GM12878 (cell line): ENCODE results near the gene RUNDC1. TPM values are rescaled to one million over a fixed set of nuclear protein-coding genes. Genes with fewer than 3 reads are reported as not detected.

Experiments
- ATAC-seq: fragments of 200-7000 bp; cut with Tn5 transposase; 3 replicates; pipeline ENCODE4 v1.9.1; 2020; ENCODE audit warnings: mild to moderate bottlenecking, moderate library complexity
- BruUV-seq: library from RNA; stranded (reverse); fragments of 400-500 nt; replicated peaks from 2 replicates; lab custom pipeline; 2021; lab: Mats Ljungman, UMichigan
- CTCF ChIA-PET: fragments of 300-600 bp; sonication (Branson Sonifier 250); formaldehyde crosslinking; extraction: SDS; loops from one replicate; lab custom pipeline; 2021; ENCODE audit warnings: inconsistent platforms; lab: Yijun Ruan, JAX
- POLR2A ChIA-PET: fragments of 350-600 bp; formaldehyde crosslinking; extraction: SDS; loops from one replicate; lab custom pipeline; 2021; ENCODE audit warnings: inconsistent platforms; lab: Charles Lee
- RAD21 ChIA-PET: fragments of 300-600 bp; sonication (Branson Sonifier 250); formaldehyde crosslinking; loops from one replicate; lab custom pipeline; 2023; ENCODE audit warnings: antibody characterized with exemption; ENCODE audit not compliant: unreplicated experiment; lab: Charles Lee
- SMC1A ChIA-PET: fragments of 300-600 bp; sonication (Branson Sonifier 250); formaldehyde crosslinking; loops from one replicate; lab custom pipeline; 2023; ENCODE audit not compliant: unreplicated experiment, uncharacterized antibody; lab: Charles Lee
- DNase-seq: peaks from one replicate; pipeline ENCODE4 v3.0.0-alpha.2; 2011; ENCODE audit warnings: low read depth, low spot score
- FAIRE-seq: peaks from 3 replicates; lab custom pipeline; 2011; peaks lifted over from hg19 to GRCh38; lab: Jason Lieb, UNC
- H2AFZ ChIP-seq: 2 replicates; pipeline ENCODE4 v1.6.0; 2011; ENCODE audit warnings: low read depth, low read length, control low read depth; ENCODE audit not compliant: control insufficient read depth
- H3K27ac ChIP-seq: 2 replicates; pipeline ENCODE4 v1.5.1; 2011; ENCODE audit warnings: control low read depth; ENCODE audit not compliant: control insufficient read depth, insufficient read depth
- H3K27me3 ChIP-seq, 2 experiments: replicated peaks in 1 of 2; 2 replicates each; pipeline versions ENCODE4 v1.6.0 to v1.6.1; 2011; ENCODE audit warnings: low read length in 1 of 2; ENCODE audit not compliant: control insufficient read depth in 2 of 2, insufficient read depth in 2 of 2
- H3K36me3 ChIP-seq, 2 experiments: 2 replicates each; pipeline ENCODE4 v1.5.1; 2011; ENCODE audit warnings: low read length in 1 of 2; ENCODE audit not compliant: control insufficient read depth in 2 of 2, insufficient read depth in 2 of 2
- H3K4me1 ChIP-seq: 2 replicates; pipeline ENCODE4 v1.6.1; 2011; ENCODE audit warnings: mild to moderate bottlenecking, low read length, moderate library complexity, mixed read lengths; ENCODE audit not compliant: control insufficient read depth, insufficient read depth
- H3K4me2 ChIP-seq: 2 replicates; pipeline ENCODE4 v1.6.0; 2011; ENCODE audit warnings: control low read depth; ENCODE audit not compliant: control insufficient read depth, insufficient read depth
- H3K4me3 ChIP-seq: fragments of 200-600 bp; sonication (generic); 2 replicates; pipeline ENCODE4 v1.5.1; 2016
- H3K79me2 ChIP-seq: 2 replicates; pipeline ENCODE4 v1.6.0; 2011; ENCODE audit warnings: low read length; ENCODE audit not compliant: control insufficient read depth, insufficient read depth
- H3K9ac ChIP-seq: 2 replicates; pipeline ENCODE4 v1.8.0; 2011; ENCODE audit warnings: low read length, control low read depth, mixed read lengths; ENCODE audit not compliant: control insufficient read depth, insufficient read depth
- H3K9me3 ChIP-seq: replicated peaks from 3 replicates; pipeline ENCODE4 v1.5.1; 2011; ENCODE audit warnings: mild to moderate bottlenecking, low read length; ENCODE audit not compliant: control insufficient read depth, insufficient read depth
- H4K20me1 ChIP-seq: 2 replicates; pipeline ENCODE4 v1.6.0; 2011; ENCODE audit not compliant: control insufficient read depth, insufficient read depth
- HDAC6 ChIP-seq: fragments of 200-600 bp; sonication (generic); IDR thresholded peaks from one replicate; pipeline ENCODE4 v1.8.0; 2017; ENCODE audit warnings: antibody characterized with exemption; ENCODE audit not compliant: unreplicated experiment
- JUND ChIP-seq: IDR thresholded peaks from 2 replicates; pipeline ENCODE4 v1.6.1; 2012; ENCODE audit warnings: low read depth, mild to moderate bottlenecking, low read length, improper control_type of control experiment, moderate library complexity
- MEF2A ChIP-seq: IDR thresholded peaks from 2 replicates; pipeline ENCODE4 v1.6.1; 2011; ENCODE audit warnings: low read depth, mild to moderate bottlenecking, low read length, moderate library complexity; ENCODE audit not compliant: insufficient read depth
- MTA3 ChIP-seq: IDR thresholded peaks from 2 replicates; pipeline ENCODE4 v1.6.1; 2012; ENCODE audit warnings: low read length, inconsistent platforms, borderline replicate concordance
- MYC ChIP-seq: IDR thresholded peaks from 2 replicates; pipeline ENCODE4 v1.6.1; 2011; ENCODE audit warnings: mild to moderate bottlenecking, low read length, moderate library complexity, inconsistent platforms; ENCODE audit not compliant: insufficient read depth, insufficient replicate concordance, insufficient read length, severe bottlenecking
- PAX8 ChIP-seq: fragments of 450-650 bp; IDR thresholded peaks from 2 replicates; pipeline ENCODE4 v1.6.1; 2017; ENCODE audit warnings: mild to moderate bottlenecking, moderate library complexity
- RB1 ChIP-seq: fragments of 450-650 bp; formaldehyde crosslinking; IDR thresholded peaks from 2 replicates; pipeline ENCODE4 v1.6.1; 2017; ENCODE audit warnings: mild to moderate bottlenecking, borderline replicate concordance
- RELA ChIP-seq: fragments of 450-650 bp; IDR thresholded peaks from 2 replicates; pipeline ENCODE4 v1.8.0; 2014; ENCODE audit warnings: borderline replicate concordance; ENCODE audit not compliant: partially characterized antibody
- SUZ12 ChIP-seq: fragments of 200-600 bp; sonication (generic); IDR thresholded peaks from one replicate; pipeline ENCODE4 v1.6.1; 2018; ENCODE audit warnings: antibody characterized with exemption, mild to moderate bottlenecking; ENCODE audit not compliant: unreplicated experiment
- TAF1 ChIP-seq: IDR thresholded peaks from 2 replicates; pipeline ENCODE4 v1.6.1; 2011; ENCODE audit warnings: mild to moderate bottlenecking, low read depth, low read length, borderline replicate concordance
- ZNF24 ChIP-seq: fragments of 450-650 bp; IDR thresholded peaks from 2 replicates; pipeline ENCODE4 v1.6.1; 2017; ENCODE audit warnings: antibody characterized with exemption, mild to moderate bottlenecking
- WGBS: methylation state at CpG from one replicate; pipeline ENCODE4 v1.1.6; 2016; ENCODE audit warnings: low lambda C conversion rate; ENCODE audit not compliant: insufficient replicate concordance, insufficient coverage; ENCODE audit errors: missing lambda C conversion rate; 5-methylcytosine and 5-hydroxymethylcytosine counted together
- in situ Hi-C: fragments of 300-500 bp; cut with MboI; formaldehyde crosslinking; loops from 9 replicates; pipeline ENCODE4 v1.14.3; 2018; ENCODE audit warnings: mixed read lengths
- intact Hi-C: fragments of 100-400 bp; cut with micrococcal nuclease; formaldehyde crosslinking; loops from one replicate; pipeline ENCODE4 v1.14.2; 2022; ENCODE audit not compliant: unreplicated experiment
- polyA plus RNA-seq, 11 experiments: library from polyadenylated mRNA; depleted of rRNA in 4 of 11; unstranded in 6 of 11; stranded (reverse) in 5 of 11; fragments of >200 nt; fragmentation: Nextera tagmentation in 4 of 11; fragmentation: Illumina TruSeq in 1 of 11; extraction: Ambion mirVana in 4 of 11; extraction: Trizol in 1 of 11; gene quantifications; 1 replicate in 1 of 11; 2 replicates in 10 of 11; pipeline versions ENCODE4 v1.2.1 to v1.2.3, GENCODE V29; 2011 to 2016; ENCODE audit warnings: inconsistent platforms in 2 of 11, missing spikeins in 2 of 11, low read depth in 1 of 11
- total RNA-seq, 4 experiments: library from RNA; depleted of rRNA in 3 of 4; stranded (reverse); fragments of >200 nt in 3 of 4; fragmentation: Illumina TruSeq in 1 of 4; extraction: Trizol in 1 of 4; gene quantifications; 2 replicates each; pipeline versions ENCODE4 v1.2.1 to v1.2.3, GENCODE V29; 2013 to 2021
- TF ChIP-seq, protein P1 (sequence below): IDR thresholded peaks from 2 replicates; pipeline ENCODE4 v1.6.1; 2011; ENCODE audit warnings: mild to moderate bottlenecking, low read depth, low read length, moderate library complexity; ENCODE audit not compliant: insufficient replicate concordance
- TF ChIP-seq, protein P2 (sequence below): IDR thresholded peaks from 2 replicates; pipeline ENCODE4 v1.6.1; 2011; ENCODE audit warnings: low read depth, low read length, improper control_type of control experiment, borderline replicate concordance
- TF ChIP-seq, protein P3 (sequence below): IDR thresholded peaks from 2 replicates; pipeline ENCODE4 v1.6.1; 2012; ENCODE audit warnings: low read depth, low read length, improper control_type of control experiment

The RUNDC1 gene
- total and polyA plus RNA-seq, 10 of the 15 experiments (the other 5 are each of a cell fraction or from before 2014, with no cell fraction given) = 2.9 to 15.6 (median 8.2) TPM

DNA sequence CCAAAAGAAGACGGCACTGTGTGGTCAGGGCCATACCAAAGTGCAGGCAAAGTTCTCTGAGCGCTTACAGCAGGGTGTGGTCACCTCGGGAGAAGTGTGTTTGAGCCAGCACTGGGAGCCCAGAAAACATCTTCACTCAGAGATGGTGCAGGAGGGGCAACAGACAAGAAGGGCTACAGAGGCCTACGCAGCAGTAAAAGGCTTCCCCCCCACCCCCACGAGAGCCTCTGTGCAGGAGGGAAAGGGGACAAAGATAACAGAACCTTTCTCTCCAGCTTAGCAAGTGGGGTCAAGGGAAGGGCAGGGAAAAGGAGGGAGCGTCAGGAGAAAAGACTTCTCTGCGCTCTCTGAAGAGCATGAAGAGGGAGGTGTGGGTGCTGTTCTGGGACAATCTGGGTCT, 39.1 kb downstream of the RUNDC1 start:
- RAD21 ChIA-PET = no interaction called here
- H3K4me3 ChIP-seq = no peak overlapping the region
- H3K36me3 ChIP-seq = no peaks in the 10 kb centered on the region
- SMC1A ChIA-PET = interaction anchor here (1.2 kb wide), 1 partner anchor 12 kb away, joined by 3 read pairs; the partner anchor contains the start of gene IFI35
- no peak overlapping the region for H3K4me2 ChIP-seq
- H4K20me1 ChIP-seq = no peaks in the 10 kb centered on the region
- CTCF ChIA-PET = no interaction called here
- 59% methylated on average over 7 of the region's 7 CpGs for WGBS
- no peak for ATAC-seq
- no peak overlapping the region for H2AFZ ChIP-seq
- no TSS peak for BruUV-seq
- no peak overlapping the region for H3K9ac ChIP-seq
- in situ Hi-C loops (no loop called here), intact Hi-C loops (no loop called here)
- H3K79me2 ChIP-seq = no peaks in the 10 kb centered on the region
- no peak for FAIRE-seq
- DNase-seq = no peak
- no peaks in the 10 kb centered on the region for H3K27me3 ChIP-seq
- POLR2A ChIA-PET = no interaction called here
- no peaks in the 10 kb centered on the region for H3K9me3 ChIP-seq
- TF ChIP-seq, protein P1, sequence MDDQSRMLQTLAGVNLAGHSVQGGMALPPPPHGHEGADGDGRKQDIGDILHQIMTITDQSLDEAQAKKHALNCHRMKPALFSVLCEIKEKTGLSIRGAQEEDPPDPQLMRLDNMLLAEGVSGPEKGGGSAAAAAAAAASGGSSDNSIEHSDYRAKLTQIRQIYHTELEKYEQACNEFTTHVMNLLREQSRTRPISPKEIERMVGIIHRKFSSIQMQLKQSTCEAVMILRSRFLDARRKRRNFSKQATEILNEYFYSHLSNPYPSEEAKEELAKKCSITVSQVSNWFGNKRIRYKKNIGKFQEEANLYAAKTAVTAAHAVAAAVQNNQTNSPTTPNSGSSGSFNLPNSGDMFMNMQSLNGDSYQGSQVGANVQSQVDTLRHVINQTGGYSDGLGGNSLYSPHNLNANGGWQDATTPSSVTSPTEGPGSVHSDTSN = no peak
- TF ChIP-seq TAF1 = no peak
- TF ChIP-seq, protein P2, sequence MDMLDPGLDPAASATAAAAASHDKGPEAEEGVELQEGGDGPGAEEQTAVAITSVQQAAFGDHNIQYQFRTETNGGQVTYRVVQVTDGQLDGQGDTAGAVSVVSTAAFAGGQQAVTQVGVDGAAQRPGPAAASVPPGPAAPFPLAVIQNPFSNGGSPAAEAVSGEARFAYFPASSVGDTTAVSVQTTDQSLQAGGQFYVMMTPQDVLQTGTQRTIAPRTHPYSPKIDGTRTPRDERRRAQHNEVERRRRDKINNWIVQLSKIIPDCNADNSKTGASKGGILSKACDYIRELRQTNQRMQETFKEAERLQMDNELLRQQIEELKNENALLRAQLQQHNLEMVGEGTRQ = no peak
- no peak for TF ChIP-seq PAX8
- TF ChIP-seq, protein P3, sequence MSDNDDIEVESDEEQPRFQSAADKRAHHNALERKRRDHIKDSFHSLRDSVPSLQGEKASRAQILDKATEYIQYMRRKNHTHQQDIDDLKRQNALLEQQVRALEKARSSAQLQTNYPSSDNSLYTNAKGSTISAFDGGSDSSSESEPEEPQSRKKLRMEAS = no peak
- no peak for TF ChIP-seq JUND
- TF ChIP-seq RELA = no peak
- no peak for TF ChIP-seq RB1
- TF ChIP-seq ZNF24 = no peak
- TF ChIP-seq MEF2A = no peak
- no peak for TF ChIP-seq SUZ12
- no peak for TF ChIP-seq MTA3
- no peak for TF ChIP-seq MYC
- no peak for TF ChIP-seq HDAC6
- H3K27ac ChIP-seq = no peak overlapping the region
- H3K4me1 ChIP-seq = peaks cover 6% of the 10 kb centered on the region; the same call in 1 of the 2 replicates
